K562 (cell line): Measurements from ENCODE around the gene ADAT1. TPM values are rescaled to one million over a fixed set of nuclear protein-coding genes. Genes with fewer than 3 reads are reported as not detected.

Experiments
- BRCA1 ChIP-seq, 2 experiments: fragments of 450-650 bp in 1 of 2; sonication (generic) in 1 of 2; formaldehyde crosslinking in 1 of 2; IDR thresholded peaks; 2 replicates each; pipeline versions ENCODE4 v1.5.0 to v1.6.1; 2017 to 2020; ENCODE audit warnings: mild to moderate bottlenecking in 1 of 2, missing genetic modification reagents in 1 of 2
- ZZZ3 ChIP-seq: fragments of 450-650 bp; IDR thresholded peaks from 2 replicates; pipeline ENCODE4 v1.6.1; 2016; ENCODE audit warnings: antibody characterized with exemption, mild to moderate bottlenecking, moderate library complexity
- polyA plus RNA-seq, 8 experiments: library from polyadenylated mRNA; depleted of rRNA in 4 of 8; stranded (reverse) in 5 of 8; unstranded in 3 of 8; fragments of >200 nt; fragmentation: Nextera tagmentation in 2 of 8; fragmentation: Illumina TruSeq in 1 of 8; extraction: Ambion mirVana in 2 of 8; extraction: Trizol in 1 of 8; gene quantifications; 2 replicates each; pipeline versions ENCODE4 v1.2.1 to v1.2.3, GENCODE V29; 2011 to 2014; ENCODE audit warnings: inconsistent platforms in 1 of 8, missing spikeins in 1 of 8
- total RNA-seq, 7 experiments: library from RNA; depleted of rRNA in 6 of 7; stranded (reverse); fragments of >200 nt in 6 of 7; fragmentation: Illumina TruSeq in 2 of 7; extraction: Trizol in 2 of 7; gene quantifications; 2 replicates each; pipeline versions ENCODE4 v1.2.1 to v1.2.3, GENCODE V29; 2011 to 2021; ENCODE audit warnings: low replicate concordance in 1 of 7
- TF ChIP-seq, protein P1 (sequence below): fragments of 200-600 bp; sonication (generic); IDR thresholded peaks from one replicate; pipeline ENCODE4 v1.6.1; 2012; ENCODE audit warnings: mild to moderate bottlenecking, low read depth, low read length, inconsistent platforms
- TF ChIP-seq, protein P2 (sequence below): sonication (generic); formaldehyde crosslinking; IDR thresholded peaks from 2 replicates; pipeline ENCODE4 v1.8.1; 2022; ENCODE audit warnings: missing genetic modification reagents
- TF ChIP-seq, protein P3 (sequence below), 3 experiments: fragments of 200-800 bp in 1 of 3; fragments of 250-450 bp in 1 of 3; fragments of 450-650 bp in 1 of 3; sonication (Bioruptor Pico) in 1 of 3; sonication (Bioruptor generic) in 1 of 3; formaldehyde crosslinking in 1 of 3; IDR thresholded peaks; 2 replicates each; pipeline versions ENCODE4 v1.6.1 to v1.8.0; 2016 to 2022; ENCODE audit warnings: mild to moderate bottlenecking in 2 of 3, missing genetic modification characterization in 2 of 3, missing compliant biosample characterization in 1 of 3, moderate library complexity in 1 of 3
- TF ChIP-seq, protein P4 (sequence below): sonication (generic); IDR thresholded peaks from 2 replicates; pipeline ENCODE4 v1.6.1; 2016

Gene ADAT1
- total and polyA plus RNA-seq, 9 of the 15 experiments (the other 6 are each of a cell fraction or from before 2014, with no cell fraction given) = 16.0 to 36.7 (median 28.2) TPM

DNA sequence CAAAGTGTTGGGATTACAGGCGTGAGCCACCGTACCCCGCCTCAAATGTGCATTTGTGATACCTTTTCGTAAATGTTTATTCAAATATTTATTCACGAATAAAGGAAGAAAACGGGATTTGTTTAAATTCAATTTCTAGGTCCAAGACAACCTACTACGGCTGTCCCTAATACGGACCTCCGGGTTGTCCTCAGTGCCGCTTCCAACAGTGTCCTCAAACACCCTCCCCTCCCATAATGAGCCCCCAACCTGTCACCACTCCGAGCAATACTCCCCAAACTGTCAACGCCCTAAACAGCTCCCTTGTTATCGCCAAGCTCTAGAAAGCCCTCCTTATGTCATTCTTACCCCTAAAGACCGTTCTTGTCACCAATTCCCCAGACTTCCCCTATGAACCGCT lies 57.4 kb downstream of the ADAT1 start (continued):
- TF ChIP-seq, protein P1, sequence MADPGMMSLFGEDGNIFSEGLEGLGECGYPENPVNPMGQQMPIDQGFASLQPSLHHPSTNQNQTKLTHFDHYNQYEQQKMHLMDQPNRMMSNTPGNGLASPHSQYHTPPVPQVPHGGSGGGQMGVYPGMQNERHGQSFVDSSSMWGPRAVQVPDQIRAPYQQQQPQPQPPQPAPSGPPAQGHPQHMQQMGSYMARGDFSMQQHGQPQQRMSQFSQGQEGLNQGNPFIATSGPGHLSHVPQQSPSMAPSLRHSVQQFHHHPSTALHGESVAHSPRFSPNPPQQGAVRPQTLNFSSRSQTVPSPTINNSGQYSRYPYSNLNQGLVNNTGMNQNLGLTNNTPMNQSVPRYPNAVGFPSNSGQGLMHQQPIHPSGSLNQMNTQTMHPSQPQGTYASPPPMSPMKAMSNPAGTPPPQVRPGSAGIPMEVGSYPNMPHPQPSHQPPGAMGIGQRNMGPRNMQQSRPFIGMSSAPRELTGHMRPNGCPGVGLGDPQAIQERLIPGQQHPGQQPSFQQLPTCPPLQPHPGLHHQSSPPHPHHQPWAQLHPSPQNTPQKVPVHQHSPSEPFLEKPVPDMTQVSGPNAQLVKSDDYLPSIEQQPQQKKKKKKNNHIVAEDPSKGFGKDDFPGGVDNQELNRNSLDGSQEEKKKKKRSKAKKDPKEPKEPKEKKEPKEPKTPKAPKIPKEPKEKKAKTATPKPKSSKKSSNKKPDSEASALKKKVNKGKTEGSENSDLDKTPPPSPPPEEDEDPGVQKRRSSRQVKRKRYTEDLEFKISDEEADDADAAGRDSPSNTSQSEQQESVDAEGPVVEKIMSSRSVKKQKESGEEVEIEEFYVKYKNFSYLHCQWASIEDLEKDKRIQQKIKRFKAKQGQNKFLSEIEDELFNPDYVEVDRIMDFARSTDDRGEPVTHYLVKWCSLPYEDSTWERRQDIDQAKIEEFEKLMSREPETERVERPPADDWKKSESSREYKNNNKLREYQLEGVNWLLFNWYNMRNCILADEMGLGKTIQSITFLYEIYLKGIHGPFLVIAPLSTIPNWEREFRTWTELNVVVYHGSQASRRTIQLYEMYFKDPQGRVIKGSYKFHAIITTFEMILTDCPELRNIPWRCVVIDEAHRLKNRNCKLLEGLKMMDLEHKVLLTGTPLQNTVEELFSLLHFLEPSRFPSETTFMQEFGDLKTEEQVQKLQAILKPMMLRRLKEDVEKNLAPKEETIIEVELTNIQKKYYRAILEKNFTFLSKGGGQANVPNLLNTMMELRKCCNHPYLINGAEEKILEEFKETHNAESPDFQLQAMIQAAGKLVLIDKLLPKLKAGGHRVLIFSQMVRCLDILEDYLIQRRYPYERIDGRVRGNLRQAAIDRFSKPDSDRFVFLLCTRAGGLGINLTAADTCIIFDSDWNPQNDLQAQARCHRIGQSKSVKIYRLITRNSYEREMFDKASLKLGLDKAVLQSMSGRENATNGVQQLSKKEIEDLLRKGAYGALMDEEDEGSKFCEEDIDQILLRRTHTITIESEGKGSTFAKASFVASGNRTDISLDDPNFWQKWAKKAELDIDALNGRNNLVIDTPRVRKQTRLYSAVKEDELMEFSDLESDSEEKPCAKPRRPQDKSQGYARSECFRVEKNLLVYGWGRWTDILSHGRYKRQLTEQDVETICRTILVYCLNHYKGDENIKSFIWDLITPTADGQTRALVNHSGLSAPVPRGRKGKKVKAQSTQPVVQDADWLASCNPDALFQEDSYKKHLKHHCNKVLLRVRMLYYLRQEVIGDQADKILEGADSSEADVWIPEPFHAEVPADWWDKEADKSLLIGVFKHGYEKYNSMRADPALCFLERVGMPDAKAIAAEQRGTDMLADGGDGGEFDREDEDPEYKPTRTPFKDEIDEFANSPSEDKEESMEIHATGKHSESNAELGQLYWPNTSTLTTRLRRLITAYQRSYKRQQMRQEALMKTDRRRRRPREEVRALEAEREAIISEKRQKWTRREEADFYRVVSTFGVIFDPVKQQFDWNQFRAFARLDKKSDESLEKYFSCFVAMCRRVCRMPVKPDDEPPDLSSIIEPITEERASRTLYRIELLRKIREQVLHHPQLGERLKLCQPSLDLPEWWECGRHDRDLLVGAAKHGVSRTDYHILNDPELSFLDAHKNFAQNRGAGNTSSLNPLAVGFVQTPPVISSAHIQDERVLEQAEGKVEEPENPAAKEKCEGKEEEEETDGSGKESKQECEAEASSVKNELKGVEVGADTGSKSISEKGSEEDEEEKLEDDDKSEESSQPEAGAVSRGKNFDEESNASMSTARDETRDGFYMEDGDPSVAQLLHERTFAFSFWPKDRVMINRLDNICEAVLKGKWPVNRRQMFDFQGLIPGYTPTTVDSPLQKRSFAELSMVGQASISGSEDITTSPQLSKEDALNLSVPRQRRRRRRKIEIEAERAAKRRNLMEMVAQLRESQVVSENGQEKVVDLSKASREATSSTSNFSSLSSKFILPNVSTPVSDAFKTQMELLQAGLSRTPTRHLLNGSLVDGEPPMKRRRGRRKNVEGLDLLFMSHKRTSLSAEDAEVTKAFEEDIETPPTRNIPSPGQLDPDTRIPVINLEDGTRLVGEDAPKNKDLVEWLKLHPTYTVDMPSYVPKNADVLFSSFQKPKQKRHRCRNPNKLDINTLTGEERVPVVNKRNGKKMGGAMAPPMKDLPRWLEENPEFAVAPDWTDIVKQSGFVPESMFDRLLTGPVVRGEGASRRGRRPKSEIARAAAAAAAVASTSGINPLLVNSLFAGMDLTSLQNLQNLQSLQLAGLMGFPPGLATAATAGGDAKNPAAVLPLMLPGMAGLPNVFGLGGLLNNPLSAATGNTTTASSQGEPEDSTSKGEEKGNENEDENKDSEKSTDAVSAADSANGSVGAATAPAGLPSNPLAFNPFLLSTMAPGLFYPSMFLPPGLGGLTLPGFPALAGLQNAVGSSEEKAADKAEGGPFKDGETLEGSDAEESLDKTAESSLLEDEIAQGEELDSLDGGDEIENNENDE = no peak
- TF ChIP-seq, protein P2, sequence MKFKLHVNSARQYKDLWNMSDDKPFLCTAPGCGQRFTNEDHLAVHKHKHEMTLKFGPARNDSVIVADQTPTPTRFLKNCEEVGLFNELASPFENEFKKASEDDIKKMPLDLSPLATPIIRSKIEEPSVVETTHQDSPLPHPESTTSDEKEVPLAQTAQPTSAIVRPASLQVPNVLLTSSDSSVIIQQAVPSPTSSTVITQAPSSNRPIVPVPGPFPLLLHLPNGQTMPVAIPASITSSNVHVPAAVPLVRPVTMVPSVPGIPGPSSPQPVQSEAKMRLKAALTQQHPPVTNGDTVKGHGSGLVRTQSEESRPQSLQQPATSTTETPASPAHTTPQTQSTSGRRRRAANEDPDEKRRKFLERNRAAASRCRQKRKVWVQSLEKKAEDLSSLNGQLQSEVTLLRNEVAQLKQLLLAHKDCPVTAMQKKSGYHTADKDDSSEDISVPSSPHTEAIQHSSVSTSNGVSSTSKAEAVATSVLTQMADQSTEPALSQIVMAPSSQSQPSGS = no peak
- TF ChIP-seq, protein P3, sequence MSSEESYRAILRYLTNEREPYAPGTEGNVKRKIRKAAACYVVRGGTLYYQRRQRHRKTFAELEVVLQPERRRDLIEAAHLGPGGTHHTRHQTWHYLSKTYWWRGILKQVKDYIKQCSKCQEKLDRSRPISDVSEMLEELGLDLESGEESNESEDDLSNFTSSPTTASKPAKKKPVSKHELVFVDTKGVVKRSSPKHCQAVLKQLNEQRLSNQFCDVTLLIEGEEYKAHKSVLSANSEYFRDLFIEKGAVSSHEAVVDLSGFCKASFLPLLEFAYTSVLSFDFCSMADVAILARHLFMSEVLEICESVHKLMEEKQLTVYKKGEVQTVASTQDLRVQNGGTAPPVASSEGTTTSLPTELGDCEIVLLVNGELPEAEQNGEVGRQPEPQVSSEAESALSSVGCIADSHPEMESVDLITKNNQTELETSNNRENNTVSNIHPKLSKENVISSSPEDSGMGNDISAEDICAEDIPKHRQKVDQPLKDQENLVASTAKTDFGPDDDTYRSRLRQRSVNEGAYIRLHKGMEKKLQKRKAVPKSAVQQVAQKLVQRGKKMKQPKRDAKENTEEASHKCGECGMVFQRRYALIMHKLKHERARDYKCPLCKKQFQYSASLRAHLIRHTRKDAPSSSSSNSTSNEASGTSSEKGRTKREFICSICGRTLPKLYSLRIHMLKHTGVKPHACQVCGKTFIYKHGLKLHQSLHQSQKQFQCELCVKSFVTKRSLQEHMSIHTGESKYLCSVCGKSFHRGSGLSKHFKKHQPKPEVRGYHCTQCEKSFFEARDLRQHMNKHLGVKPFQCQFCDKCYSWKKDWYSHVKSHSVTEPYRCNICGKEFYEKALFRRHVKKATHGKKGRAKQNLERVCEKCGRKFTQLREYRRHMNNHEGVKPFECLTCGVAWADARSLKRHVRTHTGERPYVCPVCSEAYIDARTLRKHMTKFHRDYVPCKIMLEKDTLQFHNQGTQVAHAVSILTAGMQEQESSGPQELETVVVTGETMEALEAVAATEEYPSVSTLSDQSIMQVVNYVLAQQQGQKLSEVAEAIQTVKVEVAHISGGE (CRISPR knock-in tag; IDR thresholded peaks at IDR 0.05) = no peak
- no peak for TF ChIP-seq ZZZ3
- TF ChIP-seq BRCA1 (IDR thresholded peaks at IDR 0.05) = no peak
- TF ChIP-seq BRCA1 (CRISPR knock-in tag; IDR thresholded peaks at IDR 0.05) = no peak
- TF ChIP-seq, protein P4, sequence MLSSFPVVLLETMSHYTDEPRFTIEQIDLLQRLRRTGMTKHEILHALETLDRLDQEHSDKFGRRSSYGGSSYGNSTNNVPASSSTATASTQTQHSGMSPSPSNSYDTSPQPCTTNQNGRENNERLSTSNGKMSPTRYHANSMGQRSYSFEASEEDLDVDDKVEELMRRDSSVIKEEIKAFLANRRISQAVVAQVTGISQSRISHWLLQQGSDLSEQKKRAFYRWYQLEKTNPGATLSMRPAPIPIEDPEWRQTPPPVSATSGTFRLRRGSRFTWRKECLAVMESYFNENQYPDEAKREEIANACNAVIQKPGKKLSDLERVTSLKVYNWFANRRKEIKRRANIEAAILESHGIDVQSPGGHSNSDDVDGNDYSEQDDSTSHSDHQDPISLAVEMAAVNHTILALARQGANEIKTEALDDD = no peak
